IPS-18c (cell line): ENCODE measurements around the gene AANAT.
"Not testable (repeated sequence)": the region's sequence is repeated elsewhere in the genome, so short reads cannot be mapped to it uniquely, and the experiment has no call there.

Experiments used
- H3K4me3 ChIP-seq: 2 replicates; pipeline ENCODE4 v1.7.0; 2013; ENCODE audit warnings: low read depth, mild to moderate bottlenecking, low read length, moderate library complexity; ENCODE audit not compliant: insufficient read depth
- H3K9me3 ChIP-seq: one replicate; pipeline ENCODE4 v1.6.1; 2013; ENCODE audit warnings: mild to moderate bottlenecking, low read length, moderate library complexity; ENCODE audit not compliant: control insufficient read depth, insufficient read depth

AANAT gene

GRCh38 chr17:76510831-76511244, 43.4 kb downstream of the AANAT start:
- Histone ChIP-seq H3K4me3 (no peak overlapping the region), H3K9me3 (no peaks in the 10 kb centered on the region)

- no peaks in the 10 kb centered on the region for H3K9me3 ChIP-seq
- no peak overlapping the region for H3K4me3 ChIP-seq
These were observed 44.4 kb downstream of the AANAT start for GRCh38 chr17:76511668-76512365.

GRCh38 chr17:76512366-76513305, 45.2 kb downstream of the AANAT start:
- H3K4me3 ChIP-seq: no peak overlapping the region
- H3K9me3 ChIP-seq: no peaks in the 10 kb centered on the region

GRCh38 chr17:76513306-76513692, 45.9 kb downstream of the AANAT start:
- H3K4me3 ChIP-seq: no peak overlapping the region
- no peaks in the 10 kb centered on the region for H3K9me3 ChIP-seq

- H3K4me3 ChIP-seq, H3K9me3 ChIP-seq: not testable (repeated sequence)
These were observed 47.0 kb downstream of the AANAT start for GRCh38 chr17:76514355-76514754.

- no peaks in the 10 kb centered on the region for H3K9me3 ChIP-seq
- no peak overlapping the region for H3K4me3 ChIP-seq
These were observed 48.0 kb downstream of the AANAT start for GRCh38 chr17:76515274-76515949.

- H3K4me3 ChIP-seq: no peak overlapping the region
- H3K9me3 ChIP-seq: no peaks in the 10 kb centered on the region
These were observed 50.2 kb downstream of the AANAT start for GRCh38 chr17:76517638-76518038.

- no peak overlapping the region for H3K4me3 ChIP-seq
- no peaks in the 10 kb centered on the region for H3K9me3 ChIP-seq
These were observed 51.9 kb downstream of the AANAT start for GRCh38 chr17:76519048-76519966.
